ENCODE results near the gene PVR.
"Not testable (repeated sequence)": the region's sequence is repeated elsewhere in the genome, so short reads cannot be mapped to it uniquely, and the experiment has no call there.

Gene PVR

GRCh38 chr19:44643605-44644401 is at the start of gene PVR:
TSS of gene PVR (plus strand) at chr19:44643910. CDS start at chr19:44644097, 187 bp downstream.
- Mint-ChIP-seq H3K27ac (no peak within 1 kb of the TSS), H3K4me1 (ENCODE audit: low read depth) (peaks cover 4% of the 10 kb centered on the region), H3K27me3 (no peaks in the 10 kb centered on the region), H3K9me3 (ENCODE audit: low read depth) (no peaks in the 10 kb centered on the region), H3K36me3 (no peaks in the 10 kb centered on the region), H3K4me3 (peak within 1 kb of the TSS; percentile 84)

- Mint-ChIP-seq H3K36me3 (no peaks in the 10 kb centered on the region), H3K4me3 (no peak overlapping the region), H3K27me3 (peaks cover 12% of the 10 kb centered on the region), H3K27ac (no peak overlapping the region), H3K4me1 (ENCODE audit: low read depth) (no peaks in the 10 kb centered on the region), H3K9me3 (ENCODE audit: low read depth) (no peaks in the 10 kb centered on the region)
These were observed 47.1 kb upstream of the PVR start for GRCh38 chr19:44596428-44597130.

GRCh38 chr19:44597131-44597491 is 46.6 kb upstream of the PVR start:
- Mint-ChIP-seq H3K9me3 (ENCODE audit: low read depth) (no peaks in the 10 kb centered on the region), H3K27me3 (peaks cover 12% of the 10 kb centered on the region), H3K36me3 (no peaks in the 10 kb centered on the region), H3K4me1 (ENCODE audit: low read depth) (no peaks in the 10 kb centered on the region), H3K4me3 (no peak overlapping the region), H3K27ac (no peak overlapping the region)

- Mint-ChIP-seq H3K27ac (no peak overlapping the region), H3K9me3 (ENCODE audit: low read depth) (no peaks in the 10 kb centered on the region), H3K4me3 (no peak overlapping the region), H3K4me1 (ENCODE audit: low read depth) (no peaks in the 10 kb centered on the region), H3K36me3 (no peaks in the 10 kb centered on the region), H3K27me3 (peaks cover 8% of the 10 kb centered on the region)
These were observed 45.4 kb upstream of the PVR start for GRCh38 chr19:44598355-44598754.

GRCh38 chr19:44598880-44599279 is 44.8 kb upstream of the PVR start:
- Mint-ChIP-seq H3K4me1 (ENCODE audit: low read depth) (no peaks in the 10 kb centered on the region), H3K27me3 (peaks cover 6% of the 10 kb centered on the region), H3K27ac (no peak overlapping the region), H3K9me3 (ENCODE audit: low read depth) (no peaks in the 10 kb centered on the region), H3K36me3 (no peaks in the 10 kb centered on the region), H3K4me3 (no peak overlapping the region)

- Mint-ChIP-seq H3K9me3 (ENCODE audit: low read depth) (no peaks in the 10 kb centered on the region), H3K36me3 (no peaks in the 10 kb centered on the region), H3K27ac (no peak overlapping the region), H3K4me1 (ENCODE audit: low read depth) (no peaks in the 10 kb centered on the region), H3K27me3 (peaks cover 2% of the 10 kb centered on the region), H3K4me3 (no peak overlapping the region)
These were observed 43.2 kb upstream of the PVR start for GRCh38 chr19:44600466-44600865.

- no peaks in the 10 kb centered on the region for H3K27me3 Mint-ChIP-seq
- H3K27ac Mint-ChIP-seq = no peak overlapping the region
These were observed 41.6 kb upstream of the PVR start for GRCh38 chr19:44602081-44602480.

GRCh38 chr19:44603201-44603945 is 40.3 kb upstream of the PVR start:
- no peak overlapping the region for H3K4me3 Mint-ChIP-seq
- H3K36me3 Mint-ChIP-seq = no peaks in the 10 kb centered on the region
- H3K27ac Mint-ChIP-seq = no peak overlapping the region
- no peaks in the 10 kb centered on the region for H3K27me3 Mint-ChIP-seq
- no peaks in the 10 kb centered on the region for H3K9me3 Mint-ChIP-seq (ENCODE audit: low read depth)
- H3K4me1 Mint-ChIP-seq (ENCODE audit: low read depth) = peaks cover 21% of the 10 kb centered on the region

More at GRCh38 chr19:44602081-44602480, 41.6 kb upstream of the PVR start:
- Mint-ChIP-seq H3K4me3 (no peak overlapping the region), H3K9me3 (ENCODE audit: low read depth) (no peaks in the 10 kb centered on the region), H3K4me1 (ENCODE audit: low read depth) (peaks cover 11% of the 10 kb centered on the region), H3K36me3 (no peaks in the 10 kb centered on the region)

- H3K9me3 Mint-ChIP-seq (ENCODE audit: low read depth) = no peaks in the 10 kb centered on the region
- H3K27ac Mint-ChIP-seq = no peak overlapping the region
- no peak overlapping the region for H3K4me3 Mint-ChIP-seq
- H3K36me3 Mint-ChIP-seq = no peaks in the 10 kb centered on the region
- no peaks in the 10 kb centered on the region for H3K27me3 Mint-ChIP-seq
- peaks cover 21% of the 10 kb centered on the region for H3K4me1 Mint-ChIP-seq (ENCODE audit: low read depth)
These were observed 39.5 kb upstream of the PVR start for GRCh38 chr19:44604241-44604640.

GRCh38 chr19:44605547-44605946 is 38.2 kb upstream of the PVR start:
- Mint-ChIP-seq H3K4me1 (ENCODE audit: low read depth) (peaks cover 21% of the 10 kb centered on the region), H3K36me3 (no peaks in the 10 kb centered on the region), H3K27ac (no peak overlapping the region)

GRCh38 chr19:44607049-44607448 is 36.7 kb upstream of the PVR start:
- Mint-ChIP-seq H3K9me3 (ENCODE audit: low read depth) (no peaks in the 10 kb centered on the region), H3K36me3 (no peaks in the 10 kb centered on the region), H3K4me1 (ENCODE audit: low read depth) (peaks cover 21% of the 10 kb centered on the region), H3K4me3 (peak overlapping the region; percentile 42), H3K27ac (peak overlapping the region; percentile 78), H3K27me3 (no peaks in the 10 kb centered on the region)

More at GRCh38 chr19:44605547-44605946, 38.2 kb upstream of the PVR start:
- H3K9me3 Mint-ChIP-seq (ENCODE audit: low read depth) = no peaks in the 10 kb centered on the region
- no peaks in the 10 kb centered on the region for H3K27me3 Mint-ChIP-seq
- no peak overlapping the region for H3K4me3 Mint-ChIP-seq

GRCh38 chr19:44607917-44608316 is 35.8 kb upstream of the PVR start:
- Mint-ChIP-seq H3K27ac (no peak overlapping the region), H3K4me1 (ENCODE audit: low read depth) (peaks cover 21% of the 10 kb centered on the region), H3K27me3 (no peaks in the 10 kb centered on the region), H3K9me3 (ENCODE audit: low read depth) (no peaks in the 10 kb centered on the region), H3K36me3 (no peaks in the 10 kb centered on the region), H3K4me3 (no peak overlapping the region)

- H3K36me3 Mint-ChIP-seq = no peaks in the 10 kb centered on the region
- no peaks in the 10 kb centered on the region for H3K9me3 Mint-ChIP-seq (ENCODE audit: low read depth)
- H3K27ac Mint-ChIP-seq = no peak overlapping the region
- H3K4me3 Mint-ChIP-seq = no peak overlapping the region
- H3K27me3 Mint-ChIP-seq = no peaks in the 10 kb centered on the region
- peaks cover 21% of the 10 kb centered on the region for H3K4me1 Mint-ChIP-seq (ENCODE audit: low read depth)
These were observed 35.3 kb upstream of the PVR start for GRCh38 chr19:44608391-44608821.

- no peak overlapping the region for H3K4me3 Mint-ChIP-seq
These were observed 34.5 kb upstream of the PVR start for GRCh38 chr19:44609219-44609618.

GRCh38 chr19:44610497-44610896 is 33.2 kb upstream of the PVR start:
- H3K27ac Mint-ChIP-seq; H3K27me3 Mint-ChIP-seq; H3K9me3 Mint-ChIP-seq (ENCODE audit: low read depth); H3K4me3 Mint-ChIP-seq; H3K36me3 Mint-ChIP-seq: not testable (repeated sequence)
- H3K4me1 Mint-ChIP-seq (ENCODE audit: low read depth) = peaks cover 21% of the 10 kb centered on the region

More at GRCh38 chr19:44609219-44609618, 34.5 kb upstream of the PVR start:
- Mint-ChIP-seq H3K27ac (no peak overlapping the region), H3K27me3 (no peaks in the 10 kb centered on the region), H3K4me1 (ENCODE audit: low read depth) (peaks cover 21% of the 10 kb centered on the region), H3K36me3 (no peaks in the 10 kb centered on the region), H3K9me3 (ENCODE audit: low read depth) (no peaks in the 10 kb centered on the region)
